NOMO-1 treated with dmso at 0.1 percent for 144 hours (cell line): Measurements from ENCODE around the gene NLGN4X.
"Not testable (repeated sequence)": the region's sequence is repeated elsewhere in the genome, so short reads cannot be mapped to it uniquely, and the experiment has no call there.

Experiments used
- DNase-seq: peaks from one replicate; lab custom pipeline; 2025; ENCODE audit not compliant: unreplicated experiment; lab: John Stamatoyannopoulos, UW

NLGN4X gene

DNA sequence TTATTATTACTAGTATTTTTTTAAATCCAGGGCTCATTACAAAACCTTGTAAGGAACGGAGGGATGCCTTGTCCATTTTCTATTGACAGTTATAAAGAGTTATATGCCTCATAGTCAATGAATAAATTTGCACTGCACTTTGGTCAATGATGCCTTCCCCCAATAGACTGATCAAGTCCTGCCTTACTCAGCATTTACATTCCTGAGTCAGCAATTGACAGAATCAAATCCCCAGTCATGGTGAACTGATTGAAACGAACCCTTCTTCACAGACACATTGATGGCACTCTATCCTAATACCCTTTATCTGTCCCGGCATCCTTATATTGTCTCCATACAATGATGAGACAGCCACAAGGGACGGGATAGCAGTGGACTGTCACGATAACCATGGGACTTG, 213.2 kb downstream of the NLGN4X start:
- DNase-seq: no peak

- no peak for DNase-seq
Measured at GRCh38 chrX:6012357-6012756, 216.3 kb downstream of the NLGN4X start.

GRCh38 chrX:6005856-6006255, 222.8 kb downstream of the NLGN4X start:
- DNase-seq: no peak

- DNase-seq: no peak
Measured at GRCh38 chrX:6004529-6004928, 224.1 kb downstream of the NLGN4X start.

GRCh38 chrX:6002056-6002455, 226.6 kb downstream of the NLGN4X start:
- no peak for DNase-seq

DNA sequence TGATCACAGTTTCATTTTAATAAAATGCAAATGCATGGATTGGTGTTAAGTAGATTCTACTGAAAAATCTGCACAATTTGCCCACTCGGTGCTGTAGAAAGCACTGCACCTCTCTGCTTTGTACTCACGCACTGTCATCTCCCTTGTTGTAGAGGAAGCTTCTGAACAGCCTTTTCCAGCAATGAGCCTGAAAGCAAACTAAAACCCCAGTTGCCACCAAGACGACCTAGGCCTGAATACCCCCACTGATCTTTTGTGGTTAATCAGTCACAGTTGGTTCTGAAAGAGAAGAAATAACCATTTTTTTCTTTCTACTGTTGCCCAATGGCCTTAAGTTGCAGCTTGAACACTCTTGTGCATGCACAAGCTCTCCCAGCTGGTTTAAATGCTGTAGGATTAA, 229.8 kb downstream of the NLGN4X start:
- DNase-seq: no peak

DNA sequence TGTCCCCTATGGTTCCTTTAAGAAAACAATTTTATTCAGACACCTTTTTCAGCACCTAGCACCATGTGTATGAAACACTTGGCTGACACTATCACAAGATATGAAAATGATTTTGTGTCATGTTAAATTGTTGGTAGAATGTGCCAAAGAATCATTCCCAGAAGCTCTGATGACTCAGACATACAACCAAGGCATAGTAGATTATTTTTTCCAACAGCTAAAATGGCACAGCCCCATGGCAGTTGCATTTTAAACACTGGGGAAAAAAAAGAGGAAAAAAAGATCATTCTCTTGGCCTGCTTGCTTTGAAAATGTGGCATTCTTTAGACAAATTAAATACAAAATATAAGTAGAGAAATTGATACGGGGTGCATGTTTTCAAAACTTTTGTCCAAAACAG, 230.2 kb downstream of the NLGN4X start:
- DNase-seq: no peak

GRCh38 chrX:5991393-5991792, 237.3 kb downstream of the NLGN4X start:
- DNase-seq: no peak

DNA sequence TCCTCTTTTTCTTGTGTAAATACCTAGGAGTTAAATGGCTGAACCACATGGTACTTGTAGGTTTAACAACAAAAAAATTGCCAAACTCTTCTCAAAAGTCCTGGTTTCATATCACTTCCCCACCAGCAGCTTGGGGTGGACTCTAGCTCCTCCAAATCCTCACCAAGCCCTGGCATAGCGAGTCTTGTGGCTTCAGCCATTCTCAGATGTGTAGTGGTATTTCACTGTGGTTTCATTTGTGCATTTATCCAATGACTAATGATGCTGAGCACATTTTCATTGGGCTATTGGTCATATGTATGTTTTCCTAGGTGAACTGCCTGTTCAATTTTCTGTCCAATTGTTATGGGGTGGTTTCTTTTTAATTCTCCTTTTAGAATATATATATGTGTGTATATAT, 249.3 kb downstream of the NLGN4X start:
- DNase-seq: no peak

DNA sequence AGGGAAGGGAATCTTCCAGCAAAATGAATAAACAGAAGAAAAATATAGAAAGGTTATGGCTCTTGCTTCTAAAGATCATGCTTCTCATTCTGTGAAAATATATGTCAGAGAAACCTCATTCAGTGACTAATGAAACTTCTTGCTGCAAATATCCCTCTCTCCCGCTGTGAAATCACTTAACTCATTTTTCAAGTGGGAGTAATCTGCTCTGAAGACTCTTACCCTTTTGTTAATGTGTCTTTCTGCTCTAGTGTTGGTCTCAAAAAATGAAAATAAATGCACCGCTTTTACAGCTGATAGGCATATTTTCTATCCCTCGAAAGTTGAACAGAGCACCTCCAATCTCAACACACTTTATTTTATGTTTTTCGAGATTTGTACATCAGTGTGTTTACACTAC, 252.3 kb downstream of the NLGN4X start:
- no peak for DNase-seq

DNA sequence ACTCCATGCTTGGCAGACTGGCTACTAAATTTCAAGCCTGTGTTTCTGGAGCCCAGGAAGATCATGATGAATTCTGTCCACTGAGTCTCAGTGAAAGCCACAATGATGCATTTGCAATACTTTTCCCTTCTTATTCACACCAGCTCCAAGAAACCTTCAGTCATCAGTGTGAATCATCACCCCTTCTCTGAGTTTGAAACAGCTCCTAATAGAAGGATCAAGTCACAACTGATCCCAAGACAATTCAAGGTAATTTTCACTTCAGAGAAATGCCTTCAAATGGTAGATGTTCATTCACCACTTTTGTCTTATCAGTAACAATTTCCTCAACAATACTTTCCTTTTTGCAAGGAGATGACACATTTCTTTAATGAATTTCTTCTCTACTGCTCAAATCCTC, 257.4 kb downstream of the NLGN4X start:
- DNase-seq: no peak

GRCh38 chrX:5965406-5965805, 263.3 kb downstream of the NLGN4X start:
- no peak for DNase-seq

DNA sequence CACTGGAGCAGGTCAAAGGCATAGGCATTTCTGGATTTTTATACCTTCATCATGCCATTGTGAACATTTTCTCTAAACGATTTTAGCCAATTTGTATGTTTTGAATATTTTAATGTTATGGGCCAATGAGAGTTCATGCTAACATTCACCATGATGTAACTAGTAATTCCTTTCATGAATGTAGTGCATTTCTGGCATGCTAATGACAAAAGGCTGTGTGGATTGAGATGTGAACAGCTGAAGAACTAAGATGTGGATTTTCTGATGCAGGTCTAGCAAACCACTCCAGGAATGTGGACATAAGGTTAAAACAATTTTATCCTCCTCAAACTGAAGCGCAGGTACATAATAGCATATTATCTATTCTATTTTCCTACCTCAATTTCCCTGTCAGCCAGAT, 269.4 kb downstream of the NLGN4X start:
- no peak for DNase-seq

GRCh38 chrX:5958523-5958922, 270.1 kb downstream of the NLGN4X start:
- DNase-seq: no peak

- peak; percentile 21 for DNase-seq
Measured at GRCh38 chrX:5957506-5957905, 271.2 kb downstream of the NLGN4X start.

GRCh38 chrX:5936438-5936837, 292.2 kb downstream of the NLGN4X start:
- no peak for DNase-seq

DNA sequence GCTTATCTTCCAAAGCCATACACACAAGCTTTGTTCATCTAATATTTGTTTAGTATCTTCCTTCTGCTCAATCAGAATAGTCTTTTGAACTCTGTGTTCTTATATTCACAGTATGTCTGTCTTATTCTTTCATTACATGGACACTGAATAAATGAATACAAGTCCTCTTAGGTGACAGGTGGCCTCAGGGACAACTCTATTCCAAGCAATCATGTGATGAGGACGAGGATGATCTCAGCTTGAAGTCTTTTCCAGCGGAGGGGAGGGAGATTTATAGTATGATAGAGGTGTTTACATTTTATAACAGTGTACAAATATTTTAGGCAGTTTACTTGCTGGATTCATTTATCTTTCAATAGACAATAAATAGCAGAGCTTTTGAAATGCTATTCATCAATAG, 300.4 kb downstream of the NLGN4X start:
- DNase-seq: no peak

DNA sequence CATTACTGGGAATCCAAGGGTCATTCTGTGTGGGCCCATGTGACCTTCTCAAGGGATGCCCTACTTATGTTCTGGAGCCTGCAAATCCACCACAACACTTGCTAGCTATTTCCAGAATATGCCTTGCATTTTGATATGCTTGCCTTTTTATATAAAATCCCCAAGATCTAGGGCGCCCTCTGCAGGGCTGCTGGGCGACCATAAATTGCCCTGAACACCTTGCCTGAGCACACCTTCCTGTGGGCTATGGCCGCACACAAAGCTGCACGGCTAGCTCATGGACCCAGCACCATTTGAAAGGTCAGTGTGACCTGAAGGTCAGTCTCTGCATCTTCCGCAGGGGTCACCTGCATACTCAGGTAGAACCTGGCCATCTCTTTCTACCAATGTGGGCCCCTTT, 311.7 kb downstream of the NLGN4X start:
- DNase-seq: no peak

DNA sequence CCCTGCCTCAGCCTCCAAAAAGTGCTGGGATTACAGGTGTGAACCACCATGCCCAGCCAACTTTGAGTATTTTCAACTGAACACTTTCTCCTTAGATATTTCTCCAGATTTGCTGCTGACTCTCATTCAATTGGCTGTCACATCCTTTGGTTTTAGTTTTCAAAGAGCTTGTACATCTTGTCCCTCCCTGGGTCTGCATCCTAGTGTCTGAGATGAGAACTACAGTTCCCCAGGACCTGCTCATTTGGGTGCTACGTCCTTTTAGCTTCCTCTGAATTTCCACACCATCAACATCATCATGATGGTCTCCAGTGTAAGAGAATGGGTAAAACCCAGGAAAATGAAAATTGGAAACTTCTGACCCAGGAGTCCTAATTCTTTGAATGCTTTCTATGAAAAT, 312.9 kb downstream of the NLGN4X start:
- no peak for DNase-seq

- no peak for DNase-seq
Measured at GRCh38 chrX:5907207-5907606, 321.5 kb downstream of the NLGN4X start.

DNA sequence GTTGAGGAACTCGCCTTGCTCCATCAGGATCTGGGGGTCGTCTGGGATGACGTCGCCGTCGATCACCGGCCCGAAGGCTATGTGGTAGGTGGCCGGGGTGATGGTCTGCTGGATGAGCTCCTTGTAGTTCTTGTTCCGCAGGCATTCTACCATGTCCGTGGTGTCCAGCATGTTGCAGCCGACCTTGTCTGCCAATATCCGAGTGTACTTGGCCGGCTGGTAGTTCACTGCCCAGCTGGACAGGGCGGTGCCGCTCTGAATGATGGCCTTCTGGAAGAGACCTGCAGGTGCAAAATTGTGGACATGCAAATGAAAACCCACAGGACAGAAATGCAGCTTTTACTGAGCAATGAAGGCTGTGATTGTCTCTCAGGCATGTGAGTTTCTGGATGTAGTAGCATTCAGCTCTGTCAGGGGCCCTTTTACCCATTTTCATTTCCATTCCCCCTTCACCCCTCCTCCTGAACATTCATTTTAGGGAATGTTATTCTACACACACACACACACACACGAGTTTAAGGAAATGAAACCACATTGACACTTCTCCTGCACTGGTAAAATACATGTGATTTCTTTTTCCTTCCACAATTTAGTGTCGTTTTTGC, 325.0 kb downstream of the NLGN4X start:
- not testable (repeated sequence) for DNase-seq

DNA sequence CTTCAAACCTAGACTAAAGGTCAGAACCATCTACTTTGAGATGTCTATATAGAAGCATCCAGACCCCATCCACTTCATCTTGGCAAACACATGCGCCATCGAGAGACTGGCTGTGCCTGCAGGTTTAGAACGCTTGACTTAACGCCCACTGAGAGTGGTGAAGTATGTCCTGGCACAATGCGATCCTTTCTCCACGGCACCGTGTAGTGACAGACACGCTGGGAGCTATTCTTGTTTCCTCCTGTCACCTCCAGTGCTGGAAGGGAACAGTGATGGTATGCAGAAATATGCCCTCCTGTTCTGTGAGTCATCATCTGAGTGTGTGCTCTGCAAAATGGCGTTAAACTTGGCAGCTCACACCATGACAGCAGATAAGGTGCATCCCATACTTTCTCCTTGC, 330.2 kb downstream of the NLGN4X start:
- no peak for DNase-seq

- no peak for DNase-seq
Measured at GRCh38 chrX:5891378-5891777, 337.3 kb downstream of the NLGN4X start.
